ENCODE measurements around the gene PORCN.

- no peak for TF ChIP-seq POLR2AphosphoS5 (IDR thresholded peaks at IDR 0.05)
- no peak for TF ChIP-seq EP300 (IDR thresholded peaks at IDR 0.05)
These were observed 41.5 kb upstream of the PORCN start for GRCh38 chrX:48467281-48467761.
